GM19193 (cell line): ENCODE data around the gene PPP3CB.

Experiments
- POLR2A ChIP-seq: IDR thresholded peaks from 4 replicates; pipeline ENCODE4 v1.6.1; 2011; ENCODE audit not compliant: insufficient read depth, insufficient read length; ENCODE audit errors: extremely low read depth

Gene PPP3CB

DNA sequence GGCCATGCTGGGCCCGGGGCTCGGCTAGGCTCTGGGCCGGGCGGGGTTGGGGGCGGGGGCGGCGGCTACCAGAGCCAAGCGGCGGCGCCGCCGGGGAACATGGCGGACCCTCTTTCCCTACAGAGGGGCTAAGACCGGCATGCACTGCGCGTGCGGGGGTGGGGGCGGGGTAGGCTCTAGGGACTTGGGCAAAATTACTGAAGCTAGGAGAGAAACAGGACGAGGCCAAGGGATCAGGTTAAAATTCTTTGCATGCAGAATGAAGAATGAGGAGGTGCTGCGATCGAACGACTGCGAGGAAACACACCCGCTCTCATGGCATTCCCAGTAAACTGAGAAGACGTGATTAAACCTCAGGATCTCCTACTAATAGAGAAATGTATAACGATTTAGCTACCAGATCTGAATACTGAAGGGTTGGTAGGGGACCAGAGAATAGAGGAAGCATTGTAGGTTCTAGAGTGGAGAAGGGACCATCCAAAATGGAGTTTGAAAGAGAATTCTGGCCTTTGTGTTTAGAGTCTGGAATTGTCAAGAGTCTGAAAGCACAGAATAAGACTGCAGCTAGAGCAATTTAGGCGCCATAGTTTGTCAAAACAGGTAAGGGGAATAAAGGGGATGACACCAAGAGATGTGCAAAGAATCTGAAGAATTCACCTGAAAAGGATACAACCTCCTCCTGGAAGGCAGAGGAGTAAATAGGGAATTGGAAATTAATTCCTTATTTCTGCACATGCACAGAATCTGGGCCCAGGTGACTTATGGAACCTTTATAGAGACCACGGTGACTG, at the start of gene PPP3CB:
Gene PPP3CB (minus strand): TSS at position 141 of the 791 bp plus-strand sequence. CDS start 135 bp downstream, at position 6.
- no peak for TF ChIP-seq POLR2A

DNA sequence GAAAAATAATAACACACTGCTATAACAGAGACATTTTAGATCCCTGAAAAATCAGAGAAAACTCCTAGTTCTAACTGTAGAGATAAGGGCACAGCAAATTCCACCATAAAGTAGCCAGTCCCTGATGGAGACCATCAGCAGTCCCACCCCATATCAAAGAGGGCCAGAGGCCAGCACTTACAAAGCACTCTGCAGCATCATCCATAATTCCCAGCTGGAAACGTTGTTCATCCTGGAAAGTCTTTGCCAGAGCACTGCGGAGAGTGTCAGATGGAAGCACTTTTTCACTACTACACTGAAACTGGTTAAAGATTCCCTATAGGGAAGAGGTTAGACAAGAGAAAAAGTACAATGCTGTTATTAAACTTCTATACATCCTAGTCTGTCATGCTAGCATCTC, 49.5 kb upstream of the PPP3CB start:
- no peak for TF ChIP-seq POLR2A

DNA sequence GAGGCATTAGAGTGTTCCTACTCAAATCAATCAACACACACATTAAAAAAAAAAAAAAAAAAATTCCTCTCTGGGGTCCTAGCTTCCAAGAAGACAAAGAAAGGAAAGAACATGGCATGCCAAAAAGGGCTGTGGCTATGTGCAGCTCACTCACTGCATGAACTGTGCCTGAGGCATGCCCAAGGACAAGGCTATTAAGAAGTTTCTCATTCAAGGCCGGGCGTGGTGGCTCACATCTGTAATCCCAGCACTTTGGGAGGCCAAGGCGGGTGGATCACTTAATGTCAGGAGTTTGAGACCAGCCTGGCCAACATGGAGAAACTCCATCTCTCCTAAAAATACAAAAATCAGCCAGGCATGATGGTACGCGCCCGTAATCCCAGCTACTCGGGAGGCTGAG, 41.9 kb upstream of the PPP3CB start:
- TF ChIP-seq POLR2A, result no peak

DNA sequence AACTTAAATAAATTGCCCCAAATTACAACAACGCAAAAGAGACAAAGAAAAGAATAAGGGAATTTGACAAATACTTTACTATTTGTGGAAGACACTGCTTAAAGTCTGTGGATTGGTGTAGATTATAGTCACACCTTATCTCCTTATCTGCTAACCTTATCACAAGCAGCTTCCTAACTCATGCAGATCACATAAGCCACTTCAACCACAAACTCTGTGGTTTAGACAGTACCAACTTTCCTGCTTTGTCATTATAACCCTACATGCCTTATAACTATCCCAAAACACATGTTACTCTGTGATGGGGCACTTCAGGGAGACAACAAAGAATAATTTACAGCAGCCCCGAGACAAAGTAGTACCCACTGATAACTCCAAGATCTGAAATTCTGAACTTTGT, 41.5 kb upstream of the PPP3CB start:
- TF ChIP-seq POLR2A, result no peak

DNA sequence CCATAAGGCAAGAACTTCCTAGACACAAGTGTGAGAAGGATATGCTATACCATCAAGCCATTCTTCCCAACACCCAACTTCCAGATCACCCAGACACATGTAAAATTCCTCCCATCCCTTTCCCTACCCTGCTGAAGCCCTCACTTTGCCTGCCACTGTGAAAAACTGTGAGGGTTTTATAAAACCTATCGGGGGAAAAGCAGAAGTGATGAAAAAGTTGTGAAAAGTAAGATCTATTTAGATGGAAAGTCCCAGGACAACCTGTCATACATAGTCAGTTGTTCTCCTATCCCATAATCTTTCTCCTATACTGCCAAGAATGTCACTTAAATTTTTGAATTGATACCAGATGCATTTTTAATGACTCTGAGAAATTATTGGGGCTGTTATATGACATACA, 39.0 kb upstream of the PPP3CB start:
- TF ChIP-seq POLR2A, result no peak

DNA sequence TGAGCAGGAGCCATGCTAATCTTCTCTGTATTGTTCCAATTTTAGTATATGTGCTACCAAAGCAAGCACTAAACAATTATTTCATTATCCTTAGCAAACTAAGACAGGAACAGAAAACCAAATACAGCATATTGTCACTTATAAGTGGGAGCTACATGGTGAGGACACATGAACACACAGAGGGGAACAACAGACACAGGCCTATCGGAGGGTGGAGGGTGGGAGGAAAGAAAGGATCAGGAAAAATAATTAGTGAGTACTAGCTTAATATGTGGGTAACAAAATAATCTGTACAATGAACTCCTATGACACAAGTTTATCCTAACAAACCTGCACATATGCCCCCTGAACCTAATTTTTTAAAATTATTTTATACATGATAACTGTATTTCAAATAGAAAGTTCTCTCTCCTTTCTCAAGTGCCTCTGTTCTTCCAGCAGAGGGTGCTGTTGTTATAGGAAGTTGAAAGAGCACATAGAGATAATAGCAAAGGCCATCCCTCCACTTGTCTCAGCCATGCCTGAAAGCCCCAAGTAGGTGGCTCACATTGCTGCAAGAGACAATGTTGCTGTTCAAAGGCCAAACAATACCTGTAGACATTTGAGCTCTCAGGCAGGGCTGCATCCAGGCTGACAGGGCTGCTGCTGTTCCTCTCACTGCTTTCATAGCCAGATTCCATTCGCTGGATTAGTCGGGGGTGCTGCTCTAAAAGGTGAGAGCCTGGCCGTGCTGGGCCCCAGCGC, 33.4 kb upstream of the PPP3CB start:
- TF ChIP-seq POLR2A, result no peak

DNA sequence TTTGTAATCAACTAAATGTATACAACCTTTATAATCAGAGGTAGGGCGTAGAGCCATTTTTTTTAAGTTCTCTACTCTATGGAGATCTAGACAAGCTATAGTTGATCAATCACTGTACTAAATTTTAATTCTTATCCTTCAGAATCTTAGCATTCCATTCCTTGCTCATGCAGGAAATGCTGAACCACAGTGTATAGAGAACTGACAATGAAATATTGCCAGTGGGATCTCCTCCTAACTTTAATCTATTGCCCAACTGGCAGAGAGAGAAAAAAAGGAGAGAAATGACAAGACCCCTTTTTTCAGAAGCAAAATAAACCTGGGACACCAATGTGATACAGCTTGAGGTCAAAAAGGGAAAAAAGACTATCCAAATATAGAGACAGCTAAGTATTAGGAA, 26.4 kb upstream of the PPP3CB start:
- no peak for TF ChIP-seq POLR2A

DNA sequence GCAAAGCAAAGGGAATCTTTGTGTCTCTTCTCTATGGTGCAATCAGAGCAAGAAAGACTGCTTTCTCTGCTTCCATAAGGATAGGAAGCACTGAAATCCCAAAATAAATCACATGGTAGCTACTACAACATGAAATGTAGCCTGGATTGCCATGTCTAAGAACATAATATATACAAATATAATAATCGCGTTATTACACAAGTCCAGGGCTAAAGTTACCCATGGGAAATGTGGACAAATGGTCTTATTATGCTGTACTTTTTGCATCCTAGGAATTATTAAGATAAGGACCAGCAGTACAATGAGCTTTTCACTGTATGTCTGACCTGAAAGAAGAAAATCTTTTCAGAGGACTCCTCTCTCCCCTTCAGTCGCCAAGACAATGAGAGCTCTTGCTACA, 23.5 kb upstream of the PPP3CB start:
- no peak for TF ChIP-seq POLR2A

DNA sequence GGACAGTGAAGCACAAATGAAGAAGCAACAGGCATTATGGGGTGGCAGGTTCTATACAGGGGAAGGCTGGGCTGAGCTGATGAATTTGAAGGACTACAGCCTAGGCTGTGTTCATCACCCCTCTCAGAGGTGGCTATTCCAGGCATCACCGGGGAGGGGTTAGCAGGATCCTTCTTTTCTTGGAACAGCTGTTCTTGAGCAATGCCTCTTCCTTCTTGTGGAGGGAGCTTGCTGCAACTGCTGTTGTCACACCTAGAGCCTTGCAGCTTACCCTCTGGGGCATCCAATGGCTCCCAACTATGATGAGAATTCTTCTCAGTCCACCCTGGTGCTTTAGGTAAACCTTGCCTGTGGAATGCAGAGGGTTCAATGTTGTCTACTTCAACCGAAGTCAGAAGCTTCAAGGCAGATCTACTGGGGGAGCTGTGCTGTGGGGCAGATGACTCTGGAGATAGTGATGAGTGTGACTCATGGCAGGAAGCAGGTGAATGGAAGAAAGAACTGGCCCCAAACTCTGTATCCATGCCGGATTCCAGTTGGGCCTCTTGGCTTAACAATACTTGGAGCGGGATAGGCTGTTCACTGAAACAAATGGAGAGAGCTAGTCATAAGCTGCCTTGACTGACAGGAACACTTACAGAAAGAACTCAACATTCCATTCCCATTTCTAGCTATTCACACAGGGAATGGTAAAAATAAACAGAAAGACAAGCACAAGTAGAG, 21.5 kb upstream of the PPP3CB start:
- TF ChIP-seq POLR2A, result no peak

DNA sequence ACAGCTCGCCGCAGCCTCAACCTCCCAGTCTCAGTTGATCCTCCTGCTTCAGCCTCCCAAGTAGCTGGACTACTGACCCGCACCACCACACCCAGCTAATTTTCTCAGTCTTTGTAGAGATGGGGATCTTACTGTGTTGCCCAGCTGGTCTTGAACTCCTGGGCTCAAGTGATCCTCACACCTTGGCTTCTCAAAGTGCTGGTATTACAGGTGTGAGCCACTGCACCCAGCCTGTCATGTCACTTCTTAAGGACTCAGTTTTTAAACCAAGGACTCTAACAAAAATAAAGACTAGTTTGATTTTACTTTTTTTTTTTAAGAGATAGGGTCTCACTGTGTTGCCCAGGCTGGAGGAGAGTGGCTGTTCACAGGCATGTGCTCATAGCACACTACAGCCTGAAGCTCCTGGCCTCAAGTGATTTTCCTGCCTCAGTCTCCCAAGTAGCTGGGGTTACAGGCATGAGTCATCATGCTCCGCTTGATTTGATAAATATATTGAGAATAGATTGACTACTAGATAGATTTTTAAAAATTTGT, 16.5 kb upstream of the PPP3CB start:
- TF ChIP-seq POLR2A, result no peak

DNA sequence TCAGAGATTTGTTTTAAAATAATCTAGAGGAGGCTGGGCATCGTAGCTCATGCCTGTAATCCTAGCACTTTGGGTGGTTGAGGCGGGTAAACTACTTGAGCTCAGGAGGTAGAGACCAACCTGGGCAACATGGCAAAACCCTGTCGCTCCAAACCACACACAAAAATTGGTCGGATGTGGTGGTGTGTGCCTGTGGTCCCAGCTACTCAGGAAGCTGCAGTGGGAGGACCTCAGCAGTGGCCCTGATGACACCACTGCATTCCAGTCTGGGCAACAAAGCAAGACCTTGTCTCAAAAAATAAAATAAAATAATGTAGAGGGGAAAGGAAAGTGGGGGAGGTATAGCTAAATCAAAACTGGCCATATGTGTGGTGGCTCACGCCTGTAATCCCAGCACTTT, 13.9 kb upstream of the PPP3CB start:
- no peak for TF ChIP-seq POLR2A

DNA sequence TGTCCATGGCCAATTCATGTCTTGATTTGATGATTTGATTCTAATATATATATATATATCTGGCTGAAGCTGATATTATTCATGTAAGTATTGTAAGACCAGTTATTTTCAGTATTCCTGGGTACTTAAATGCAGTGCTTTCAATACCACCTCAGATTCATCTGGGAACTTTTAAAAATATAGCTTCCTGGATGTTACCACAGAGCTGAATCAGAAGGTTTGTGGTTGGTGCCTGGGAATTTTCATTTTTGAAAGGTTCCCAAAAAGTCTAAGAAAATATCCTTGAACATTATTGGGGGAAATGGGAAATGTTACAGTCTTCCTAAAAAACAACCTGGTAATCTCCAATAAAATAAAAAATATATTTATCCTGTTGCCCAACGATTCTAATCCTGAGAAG, 10.7 kb upstream of the PPP3CB start:
- no peak for TF ChIP-seq POLR2A

DNA sequence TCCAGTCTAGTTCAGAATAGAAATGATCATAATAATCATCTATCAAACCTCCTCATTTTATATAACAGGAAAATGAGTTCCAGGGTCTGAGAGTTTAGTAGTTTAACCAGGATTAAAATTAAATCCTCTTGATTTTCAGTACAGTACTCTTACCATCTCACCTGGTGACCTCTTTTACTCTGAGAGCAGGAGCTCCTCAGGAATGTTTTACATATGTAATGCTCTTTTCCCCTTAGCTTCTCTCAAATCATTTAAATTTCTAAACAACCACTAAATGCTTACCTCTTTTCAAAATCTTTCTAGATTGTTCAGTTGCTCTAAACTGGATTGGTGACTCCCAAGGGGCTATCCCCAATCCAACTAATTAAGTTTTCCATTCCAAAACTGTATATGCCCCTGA, 10.2 kb upstream of the PPP3CB start:
- no peak for TF ChIP-seq POLR2A

DNA sequence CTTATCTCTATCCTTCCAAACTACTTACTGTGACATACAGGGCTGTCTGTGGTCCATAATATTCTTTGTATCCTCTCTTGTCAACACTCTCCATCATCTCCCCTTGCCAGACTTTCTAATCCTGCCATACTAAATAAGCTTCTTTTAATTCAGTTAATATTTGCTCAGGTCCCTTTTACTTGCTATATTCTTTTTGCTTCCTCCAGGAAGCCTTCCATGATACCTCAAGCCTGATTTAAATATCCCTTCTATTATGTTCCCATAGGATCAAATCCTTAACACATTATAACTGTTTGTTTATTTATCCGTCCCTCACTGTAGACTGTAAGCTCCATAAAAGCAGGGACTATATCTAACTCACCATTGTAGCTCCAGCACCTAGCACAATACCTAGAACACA, 7.2 kb upstream of the PPP3CB start:
- no peak for TF ChIP-seq POLR2A

DNA sequence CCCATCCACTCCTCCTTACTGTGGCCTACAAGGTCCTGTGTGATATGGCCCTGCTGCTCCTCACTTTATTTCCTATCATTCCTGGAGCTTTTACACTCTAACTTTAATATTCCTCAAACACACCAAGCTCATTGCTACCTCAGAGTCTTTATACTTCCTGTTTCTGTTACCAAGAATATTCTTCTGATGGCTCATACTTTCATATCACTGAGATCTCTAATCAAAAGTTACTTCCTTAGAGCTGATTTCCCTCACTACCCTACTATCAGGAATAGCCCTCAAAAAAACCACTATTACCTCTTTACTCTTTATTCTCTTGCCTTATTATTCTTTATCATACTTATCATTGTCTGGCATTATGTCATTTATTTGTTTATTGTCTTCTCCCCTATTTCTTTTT, 5.8 kb upstream of the PPP3CB start:
- TF ChIP-seq POLR2A, result no peak
